GM10248 (cell line): ENCODE data around the gene CYTH3.

Source experiments
- CTCF ChIA-PET: fragments of 300-600 bp; sonication (Branson Sonifier 250); formaldehyde crosslinking; extraction: SDS; loops from one replicate; lab custom pipeline; 2021; ENCODE audit warnings: antibody characterized with exemption; lab: Yijun Ruan, JAX
- POLR2A ChIA-PET: fragments of 350-650 bp; sonication (Branson Sonifier 250); formaldehyde crosslinking; extraction: SDS; loops from one replicate; lab custom pipeline; 2020; ENCODE audit warnings: antibody characterized with exemption; lab: Yijun Ruan, JAX
- DNase-seq: peaks from one replicate; pipeline ENCODE4 v3.0.0; 2012; ENCODE audit errors: extremely low spot score
- TF ChIP-seq, protein P1 (sequence below): IDR thresholded peaks from 2 replicates; pipeline ENCODE4 v1.5.1; 2012; ENCODE audit warnings: mild to moderate bottlenecking, low read depth; ENCODE audit errors: extremely low read depth, missing control alignments, control extremely low read depth

CYTH3 gene

GRCh38 chr7:6116211-6116610 is 156.2 kb downstream of the CYTH3 start:
- ChIA-PET CTCF (interaction anchor here (1.2 kb wide), 1 partner anchor 11 kb away, joined by 3 read pairs; no protein-coding TSS in a partner anchor), POLR2A (no interaction called here)
- TF ChIP-seq, protein P1, sequence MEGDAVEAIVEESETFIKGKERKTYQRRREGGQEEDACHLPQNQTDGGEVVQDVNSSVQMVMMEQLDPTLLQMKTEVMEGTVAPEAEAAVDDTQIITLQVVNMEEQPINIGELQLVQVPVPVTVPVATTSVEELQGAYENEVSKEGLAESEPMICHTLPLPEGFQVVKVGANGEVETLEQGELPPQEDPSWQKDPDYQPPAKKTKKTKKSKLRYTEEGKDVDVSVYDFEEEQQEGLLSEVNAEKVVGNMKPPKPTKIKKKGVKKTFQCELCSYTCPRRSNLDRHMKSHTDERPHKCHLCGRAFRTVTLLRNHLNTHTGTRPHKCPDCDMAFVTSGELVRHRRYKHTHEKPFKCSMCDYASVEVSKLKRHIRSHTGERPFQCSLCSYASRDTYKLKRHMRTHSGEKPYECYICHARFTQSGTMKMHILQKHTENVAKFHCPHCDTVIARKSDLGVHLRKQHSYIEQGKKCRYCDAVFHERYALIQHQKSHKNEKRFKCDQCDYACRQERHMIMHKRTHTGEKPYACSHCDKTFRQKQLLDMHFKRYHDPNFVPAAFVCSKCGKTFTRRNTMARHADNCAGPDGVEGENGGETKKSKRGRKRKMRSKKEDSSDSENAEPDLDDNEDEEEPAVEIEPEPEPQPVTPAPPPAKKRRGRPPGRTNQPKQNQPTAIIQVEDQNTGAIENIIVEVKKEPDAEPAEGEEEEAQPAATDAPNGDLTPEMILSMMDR, result no peak
- DNase-seq, result no peak
